ENCODE results near the gene ZNF277. TPM values are rescaled to one million over a fixed set of nuclear protein-coding genes. Genes with fewer than 3 reads are reported as not detected.

Gene ZNF277
- total RNA-seq, 1 experiment from 2014 or later, result 21.3 TPM

- ATAC-seq, result no peak
- Histone ChIP-seq H2AFZ (ENCODE audit: low read depth, low read length, poor library complexity, severe bottlenecking) (no peak overlapping the region), H3K4me3 (replicated peaks in 1 of 2; ENCODE audit: low read depth in 1 of 2, low read length in 2 of 2) (no peak overlapping the region), H3K4me2 (ENCODE audit: low read length) (no peak overlapping the region), H3K27ac (ENCODE audit: low read depth, low read length) (no peak overlapping the region), H3K9ac (ENCODE audit: low read length) (no peak overlapping the region), H4K20me1 (ENCODE audit: insufficient read depth) (no peaks in the 10 kb centered on the region), H3K9me2 (ENCODE audit: insufficient read depth) (no peaks in the 10 kb centered on the region), H3K36me3 (ENCODE audit: control insufficient read depth in 1 of 2, insufficient read depth in 2 of 2, low read length in 2 of 2) (peaks cover 0 to 5% of the 10 kb centered on the region in 2 experiments; a peak in 1 of 4 replicates), H3K4me1 (ENCODE audit: control insufficient read depth in 1 of 2, insufficient read depth in 2 of 2, low read length in 2 of 2) (no peaks in the 10 kb centered on the region), H3K9me3 (ENCODE audit: control insufficient read depth in 1 of 2, insufficient read depth in 1 of 2, low read depth in 1 of 2, low read length in 2 of 2) (no peaks in the 10 kb centered on the region), H3K79me2 (ENCODE audit: insufficient read depth, low read length) (no peaks in the 10 kb centered on the region), H3K27me3 (ENCODE audit: insufficient read depth, low read length) (no peaks in the 10 kb centered on the region)
- DNase-seq (ENCODE audit: low read depth, low spot score), result no peak
- CTCF ChIA-PET, result no interaction called here
- intact Hi-C loops (cut with micrococcal nuclease), result no loop called here
- BruUV-seq (replicated peaks), result no TSS peak
- RAD21 ChIA-PET (ENCODE audit: low non-redundant PET in 1 of 2, low total read pairs in 2 of 2, uncharacterized antibody in 2 of 2, unreplicated experiment in 2 of 2), result no interaction called here
- POLR2A ChIA-PET, result no interaction called here
- no peak for TF ChIP-seq EZH2 (IDR thresholded peaks at IDR 0.05)
- TF ChIP-seq YY1 (IDR thresholded peaks at IDR 0.05; ENCODE audit: extremely low read depth, insufficient replicate concordance, low read depth, low read length), result no peak
- no peak for TF ChIP-seq ZBTB33 (IDR thresholded peaks at IDR 0.05; ENCODE audit: extremely low read depth, insufficient replicate concordance, low read length)
- no peak for TF ChIP-seq ZFX (IDR thresholded peaks at IDR 0.05)
Measured at GRCh38 chr7:112306903-112307302, 100.4 kb downstream of the ZNF277 start.

- Histone ChIP-seq H3K27me3 (ENCODE audit: insufficient read depth, low read length) (no peaks in the 10 kb centered on the region), H3K4me1 (ENCODE audit: control insufficient read depth in 1 of 2, insufficient read depth in 2 of 2, low read length in 2 of 2) (no peaks in the 10 kb centered on the region), H3K79me2 (ENCODE audit: insufficient read depth, low read length) (no peaks in the 10 kb centered on the region), H2AFZ (ENCODE audit: low read depth, low read length, poor library complexity, severe bottlenecking) (no peak overlapping the region), H3K9me2 (ENCODE audit: insufficient read depth) (no peaks in the 10 kb centered on the region), H3K27ac (ENCODE audit: low read depth, low read length) (no peak overlapping the region), H3K36me3 (ENCODE audit: control insufficient read depth in 1 of 2, insufficient read depth in 2 of 2, low read length in 2 of 2) (peaks cover 0 to 5% of the 10 kb centered on the region in 2 experiments; a peak in 1 of 4 replicates), H4K20me1 (ENCODE audit: insufficient read depth) (no peaks in the 10 kb centered on the region), H3K4me3 (replicated peaks in 1 of 2; ENCODE audit: low read depth in 1 of 2, low read length in 2 of 2) (no peak overlapping the region), H3K9ac (ENCODE audit: low read length) (no peak overlapping the region), H3K4me2 (ENCODE audit: low read length) (no peak overlapping the region), H3K9me3 (ENCODE audit: control insufficient read depth in 1 of 2, insufficient read depth in 1 of 2, low read depth in 1 of 2, low read length in 2 of 2) (no peaks in the 10 kb centered on the region)
- intact Hi-C loops (cut with micrococcal nuclease), result no loop called here
- CTCF ChIA-PET, result no interaction called here
- no peak for TF ChIP-seq YY1 (IDR thresholded peaks at IDR 0.05; ENCODE audit: extremely low read depth, insufficient replicate concordance, low read depth, low read length)
- no peak for TF ChIP-seq MAX (IDR thresholded peaks at IDR 0.05)
- TF ChIP-seq ZNF274 (IDR thresholded peaks at IDR 0.05; ENCODE audit: low read depth, low read length), result no peak
- no peak for TF ChIP-seq FOSL1 (IDR thresholded peaks at IDR 0.05; ENCODE audit: low read depth)
- TF ChIP-seq ZBTB33 (IDR thresholded peaks at IDR 0.05; ENCODE audit: extremely low read depth, insufficient replicate concordance, low read length), result no peak
- TF ChIP-seq ZFX (IDR thresholded peaks at IDR 0.05), result no peak
- TF ChIP-seq SRF (IDR thresholded peaks at IDR 0.05; ENCODE audit: low read depth), result no peak
- TF ChIP-seq ELF1 (IDR thresholded peaks at IDR 0.05; ENCODE audit: borderline replicate concordance, low read depth), result no peak
- TF ChIP-seq JUND (IDR thresholded peaks at IDR 0.05), result no peak
- no TSS peak for BruUV-seq (replicated peaks)
- RAD21 ChIA-PET (ENCODE audit: low non-redundant PET in 1 of 2, low total read pairs in 2 of 2, uncharacterized antibody in 2 of 2, unreplicated experiment in 2 of 2), result no interaction called here
- POLR2A ChIA-PET, result no interaction called here
- ATAC-seq, result no peak
- no peak for DNase-seq (ENCODE audit: low read depth, low spot score)
Measured at GRCh38 chr7:112307506-112307905, 101.0 kb downstream of the ZNF277 start.

Measured in HCT116 (cell line).